ENCODE results near the gene REPIN1.

REPIN1 gene

GRCh38 chr7:150332852-150333635 is 35.6 kb upstream of the REPIN1 start:
- DNase-seq (ENCODE audit: low spot score): no peak

GRCh38 chr7:150333659-150334058 is 35.0 kb upstream of the REPIN1 start:
- no peak for DNase-seq (ENCODE audit: low spot score)
- TF ChIP-seq CTCF (IDR thresholded peaks at IDR 0.05; ENCODE audit: extremely low read depth, missing control alignments): no peak

More at GRCh38 chr7:150332852-150333635, 35.6 kb upstream of the REPIN1 start:
- TF ChIP-seq CTCF (IDR thresholded peaks at IDR 0.05; ENCODE audit: extremely low read depth, missing control alignments): no peak

- TF ChIP-seq CTCF (IDR thresholded peaks at IDR 0.05; ENCODE audit: extremely low read depth, missing control alignments): no peak
- DNase-seq (ENCODE audit: low spot score): no peak
These were observed 34.5 kb upstream of the REPIN1 start for GRCh38 chr7:150334108-150334507.

DNA sequence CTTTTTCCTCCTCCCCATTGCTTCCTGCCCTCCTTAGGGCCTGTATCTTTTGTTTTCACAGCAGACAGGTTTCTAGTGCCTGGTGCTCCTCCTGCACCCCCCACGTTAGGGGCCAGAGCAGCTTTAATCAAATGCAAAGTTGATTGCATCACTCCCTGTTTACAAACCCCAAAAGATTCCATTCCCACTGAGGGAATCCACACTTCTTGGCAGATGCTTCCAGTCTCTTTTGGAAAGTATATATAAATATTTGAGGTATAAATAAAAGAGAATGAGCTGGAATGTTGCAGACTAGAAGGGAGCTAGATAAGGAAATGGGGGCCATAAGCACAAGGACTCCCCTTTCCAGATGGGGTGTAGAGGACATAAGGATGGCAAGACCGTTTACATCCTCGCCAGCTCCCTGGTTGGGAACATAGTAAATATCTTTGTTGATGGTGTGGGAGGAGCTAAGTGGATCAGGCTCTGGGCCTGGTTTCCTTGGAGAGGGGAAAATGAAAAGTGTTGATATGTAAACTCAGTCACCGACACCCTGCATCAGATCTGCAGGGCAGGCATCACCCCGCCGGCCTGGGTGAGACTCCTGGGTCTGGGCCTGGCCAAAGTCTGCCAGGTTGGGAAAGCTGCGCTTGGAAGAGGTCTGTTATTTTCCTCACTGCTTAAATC is 33.4 kb upstream of the REPIN1 start:
- no peak for TF ChIP-seq CTCF (IDR thresholded peaks at IDR 0.05; ENCODE audit: extremely low read depth, missing control alignments)
- DNase-seq (ENCODE audit: low spot score): no peak

DNA sequence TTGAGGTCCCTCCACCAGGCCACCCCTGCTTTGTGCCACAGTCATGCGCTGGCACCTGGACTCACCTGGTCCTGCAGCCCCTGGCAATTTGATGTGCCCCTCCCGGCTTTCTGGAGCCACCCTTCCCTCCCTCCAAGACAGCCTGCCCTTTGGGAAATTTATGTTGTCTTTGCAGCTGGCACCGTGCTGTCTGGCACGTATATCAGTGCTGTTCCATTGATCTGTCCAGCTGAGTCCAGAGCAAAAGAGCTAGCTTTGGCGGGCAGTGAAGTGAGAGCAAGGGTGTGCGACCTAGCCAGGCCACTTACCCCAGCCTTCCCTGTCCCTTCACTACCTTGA is 32.9 kb upstream of the REPIN1 start:
- no peak for DNase-seq (ENCODE audit: low spot score)
- TF ChIP-seq CTCF (IDR thresholded peaks at IDR 0.05; ENCODE audit: extremely low read depth, missing control alignments): no peak

DNA sequence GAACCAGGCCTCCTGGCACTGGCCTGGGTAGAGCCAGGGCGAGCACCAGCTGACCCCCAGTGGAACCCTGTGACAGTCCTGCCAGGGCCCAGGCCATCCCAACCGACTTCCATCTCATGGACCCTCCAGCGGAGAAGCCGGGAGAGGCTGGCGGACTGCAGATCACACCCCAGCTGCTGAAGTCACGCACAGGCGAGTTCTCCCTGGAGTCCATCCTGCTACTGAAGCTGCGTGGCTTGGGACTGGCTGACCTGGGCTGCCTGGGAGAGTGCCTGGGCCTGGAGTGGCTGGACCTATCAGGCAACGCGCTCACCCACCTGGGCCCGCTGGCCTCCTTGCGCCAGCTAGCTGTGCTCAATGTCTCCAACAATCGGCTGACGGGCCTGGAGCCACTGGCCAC is 31.9 kb upstream of the REPIN1 start:
- no peak for TF ChIP-seq CTCF (IDR thresholded peaks at IDR 0.05; ENCODE audit: extremely low read depth, missing control alignments)
- DNase-seq (ENCODE audit: low spot score): no peak

GRCh38 chr7:150337179-150337578 is 31.4 kb upstream of the REPIN1 start:
- TF ChIP-seq CTCF (IDR thresholded peaks at IDR 0.05; ENCODE audit: extremely low read depth, missing control alignments): no peak
- DNase-seq (ENCODE audit: low spot score): no peak
